Vagina (tissue), 2 donors: ENCODE results near the gene LCMT2.

Experiments used
- CTCF ChIP-seq, 3 experiments: fragments of 450-650 bp in 2 of 3; fragments of 200-600 bp in 1 of 3; sonication (generic) in 1 of 3; IDR thresholded peaks; one replicate each; pipeline ENCODE4 v1.5.1; 2017 to 2019; ENCODE audit warnings: antibody characterized with exemption in 3 of 3, mild to moderate bottlenecking in 2 of 3, moderate library complexity in 2 of 3
- POLR2A ChIP-seq, 2 donors: fragments of 450-650 bp; IDR thresholded peaks; one replicate each; pipeline ENCODE4 v1.6.1; 2017; ENCODE audit warnings: antibody characterized with exemption in 2 of 2, mild to moderate bottlenecking in 2 of 2, moderate library complexity in 2 of 2
- POLR2AphosphoS5 ChIP-seq, 2 donors: sonication (generic); formaldehyde crosslinking; IDR thresholded peaks; one replicate each; pipeline ENCODE4 v1.9.0; 2017; ENCODE audit warnings: antibody characterized with exemption in 2 of 2, mild to moderate bottlenecking in 2 of 2, low read depth in 1 of 2; ENCODE audit not compliant: insufficient read depth in 1 of 2

- TF ChIP-seq POLR2A (IDR thresholded peaks at IDR 0.05), result no peak
- no peak for TF ChIP-seq POLR2AphosphoS5 (IDR thresholded peaks at IDR 0.05; ENCODE audit: insufficient read depth in 1 of 2, low read depth in 1 of 2)
- TF ChIP-seq CTCF (IDR thresholded peaks at IDR 0.05), result no peak
Measured at GRCh38 chr15:43278869-43279268, 51.5 kb downstream of the LCMT2 start.
